ENCODE results near the gene AP5S1. TPM values are rescaled to one million over a fixed set of nuclear protein-coding genes. Genes with fewer than 3 reads are reported as not detected.

Gene AP5S1
- total and polyA plus RNA-seq, 2 of the 13 experiments (the other 11 are each of a cell fraction or from before 2014, with no cell fraction given): 7.9 to 23.2 TPM

DNA sequence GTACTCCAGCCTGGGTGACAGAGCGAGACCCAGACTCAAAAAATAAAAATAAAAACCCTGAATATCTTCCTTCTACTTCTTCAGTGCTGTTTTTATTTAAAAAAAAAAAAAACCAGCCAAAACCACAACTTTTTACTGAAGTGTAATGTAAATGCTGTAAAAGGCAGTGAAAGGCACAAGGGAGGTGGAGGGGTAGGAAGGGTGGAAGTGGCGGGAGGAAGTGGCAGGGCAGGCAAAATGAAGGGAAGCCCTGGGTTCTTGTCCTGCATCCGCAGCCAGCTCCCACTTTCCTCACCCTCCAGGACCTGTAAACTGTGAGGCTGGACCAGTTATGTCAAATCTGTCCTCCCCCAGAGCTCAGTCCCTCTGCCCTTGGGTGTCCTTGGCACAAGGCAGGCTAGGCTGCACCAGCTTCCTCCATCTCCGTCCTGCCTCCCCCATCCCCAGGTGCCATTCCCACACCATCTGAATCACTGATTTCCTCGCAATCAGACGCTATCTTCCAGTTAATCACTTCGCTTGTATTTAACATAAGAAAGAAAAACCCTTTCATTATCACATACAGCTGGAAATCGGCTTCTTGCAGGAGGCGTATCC, 55.1 kb downstream of the AP5S1 start:
- Histone ChIP-seq H3K4me3 (replicated peaks in 1 of 3; ENCODE audit: insufficient read depth in 1 of 3, low read depth in 2 of 3, low read length in 3 of 3) (no peak overlapping the region), H3K9ac (ENCODE audit: insufficient read depth, low read depth, low read length) (no peak overlapping the region), H2AFZ (ENCODE audit: low read length) (no peak overlapping the region), H3K9me3 (ENCODE audit: low read length) (no peaks in the 10 kb centered on the region), H3K79me2 (ENCODE audit: insufficient read depth, low read length) (no peaks in the 10 kb centered on the region), H3K36me3 (replicated peaks in 1 of 2; ENCODE audit: control insufficient read depth in 1 of 2, insufficient read depth in 2 of 2, low read length in 2 of 2) (peaks cover 3 to 19% of the 10 kb centered on the region in 2 experiments; a peak in 4 of 5 replicates), H3K27me3 (ENCODE audit: control insufficient read depth in 1 of 2, insufficient read depth in 2 of 2, low read length in 2 of 2) (no peaks in the 10 kb centered on the region), H4K20me1 (ENCODE audit: insufficient read depth, low read length) (no peaks in the 10 kb centered on the region), H3K4me1 (ENCODE audit: insufficient read depth, low read length) (peaks cover 12% of the 10 kb centered on the region), H3K27ac (ENCODE audit: extremely low read length, insufficient read depth, low read length) (no peak overlapping the region), H3K4me2 (ENCODE audit: low read depth, low read length) (no peak overlapping the region)
- intact Hi-C loops (cut with micrococcal nuclease; ENCODE audit: unreplicated experiment) (no loop called here), in situ Hi-C loops (cut with HindIII; ENCODE audit: extremely low pct_ligation_motif_present, low pct_unique_long_range_greater_than_20kb) (no loop called here)
- ChIA-PET POLR2A (interaction anchor here (0.6 to 0.9 kb wide), 4 partner anchors 10 to 347 kb away, joined by 3 to 4 read pairs (median 3); partner anchors contain the start of gene AP5S1), CTCF (ENCODE audit: low intra/inter-chr PET ratio, low total read pairs) (no interaction called here)
- BruUV-seq (replicated peaks): no TSS peak
- no peak for DNase-seq (ENCODE audit: low spot score)
- no peak for FAIRE-seq
- WGBS (ENCODE audit: low lambda C conversion rate): 97% methylated on average over 9 of the region's 9 CpGs
- ATAC-seq: no peak
- TF ChIP-seq POLR2G (IDR thresholded peaks at IDR 0.05; ENCODE audit: low read depth, low read length): 0 out of 2 replicates have a peak, but pooled peaks have one; percentile 39
- TF ChIP-seq POLR2AphosphoS2 (IDR thresholded peaks at IDR 0.05; ENCODE audit: low read depth, low read length): no peak; the same call in 1 of the 2 replicates
- TF ChIP-seq ZNF672 (CRISPR knock-in tag; IDR thresholded peaks at IDR 0.05): no peak
- TF ChIP-seq ZNF878 (CRISPR knock-in tag; IDR thresholded peaks at IDR 0.05): no peak
- TF ChIP-seq, protein P1, sequence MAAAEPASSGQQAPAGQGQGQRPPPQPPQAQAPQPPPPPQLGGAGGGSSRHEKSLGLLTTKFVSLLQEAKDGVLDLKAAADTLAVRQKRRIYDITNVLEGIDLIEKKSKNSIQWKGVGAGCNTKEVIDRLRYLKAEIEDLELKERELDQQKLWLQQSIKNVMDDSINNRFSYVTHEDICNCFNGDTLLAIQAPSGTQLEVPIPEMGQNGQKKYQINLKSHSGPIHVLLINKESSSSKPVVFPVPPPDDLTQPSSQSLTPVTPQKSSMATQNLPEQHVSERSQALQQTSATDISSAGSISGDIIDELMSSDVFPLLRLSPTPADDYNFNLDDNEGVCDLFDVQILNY (CRISPR knock-in tag; conservative IDR thresholded peaks at IDR 0.05): no peak
- peak; percentile 7; the same call in 1 of the 2 replicates for TF ChIP-seq POLR2AphosphoS5 (IDR thresholded peaks at IDR 0.05; ENCODE audit: low read depth, low read length)
- TF ChIP-seq, protein P2, sequence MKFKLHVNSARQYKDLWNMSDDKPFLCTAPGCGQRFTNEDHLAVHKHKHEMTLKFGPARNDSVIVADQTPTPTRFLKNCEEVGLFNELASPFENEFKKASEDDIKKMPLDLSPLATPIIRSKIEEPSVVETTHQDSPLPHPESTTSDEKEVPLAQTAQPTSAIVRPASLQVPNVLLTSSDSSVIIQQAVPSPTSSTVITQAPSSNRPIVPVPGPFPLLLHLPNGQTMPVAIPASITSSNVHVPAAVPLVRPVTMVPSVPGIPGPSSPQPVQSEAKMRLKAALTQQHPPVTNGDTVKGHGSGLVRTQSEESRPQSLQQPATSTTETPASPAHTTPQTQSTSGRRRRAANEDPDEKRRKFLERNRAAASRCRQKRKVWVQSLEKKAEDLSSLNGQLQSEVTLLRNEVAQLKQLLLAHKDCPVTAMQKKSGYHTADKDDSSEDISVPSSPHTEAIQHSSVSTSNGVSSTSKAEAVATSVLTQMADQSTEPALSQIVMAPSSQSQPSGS (CRISPR knock-in tag; IDR thresholded peaks at IDR 0.05): no peak
- no peak for TF ChIP-seq ZNF383 (CRISPR knock-in tag; IDR thresholded peaks at IDR 0.05; ENCODE audit: borderline replicate concordance)
- TF ChIP-seq RCOR2 (CRISPR knock-in tag; IDR thresholded peaks at IDR 0.05): no peak
- no peak for TF ChIP-seq MAFK (conservative IDR thresholded peaks at IDR 0.05 in 1 of 2, IDR thresholded peaks at IDR 0.05 in 1 of 2; ENCODE audit: low read length in 2 of 2)
- TF ChIP-seq HOXA5 (CRISPR knock-in tag; IDR thresholded peaks at IDR 0.05): no peak
- peak in 1 of 2 experiments; percentile 21; a peak in 1 of 4 replicates for TF ChIP-seq POLR2A (IDR thresholded peaks at IDR 0.05; ENCODE audit: insufficient read depth in 1 of 2, low read depth in 2 of 2, low read length in 2 of 2)
- TF ChIP-seq MED8 (CRISPR knock-in tag; IDR thresholded peaks at IDR 0.05; ENCODE audit: insufficient replicate concordance): peak; percentile 49
- no peak for TF ChIP-seq ZNF430 (CRISPR knock-in tag; IDR thresholded peaks at IDR 0.05)
- no peak for TF ChIP-seq NRL (CRISPR knock-in tag; IDR thresholded peaks at IDR 0.05; ENCODE audit: borderline replicate concordance)
- TF ChIP-seq AGO2 (optimal IDR thresholded peaks at IDR 0.05; ENCODE audit: low read depth, low read length): peak; percentile 70
- TF ChIP-seq ZFAT (CRISPR knock-in tag; conservative IDR thresholded peaks at IDR 0.05): no peak
- TF ChIP-seq, protein P3, sequence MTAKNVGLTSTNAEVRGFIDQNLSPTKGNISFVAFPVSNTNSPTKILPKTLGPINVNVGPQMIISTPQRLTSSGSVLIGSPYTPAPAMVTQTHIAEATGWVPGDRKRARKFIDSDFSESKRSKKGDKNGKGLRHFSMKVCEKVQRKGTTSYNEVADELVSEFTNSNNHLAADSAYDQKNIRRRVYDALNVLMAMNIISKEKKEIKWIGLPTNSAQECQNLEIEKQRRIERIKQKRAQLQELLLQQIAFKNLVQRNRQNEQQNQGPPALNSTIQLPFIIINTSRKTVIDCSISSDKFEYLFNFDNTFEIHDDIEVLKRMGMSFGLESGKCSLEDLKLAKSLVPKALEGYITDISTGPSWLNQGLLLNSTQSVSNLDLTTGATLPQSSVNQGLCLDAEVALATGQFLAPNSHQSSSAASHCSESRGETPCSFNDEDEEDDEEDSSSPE (CRISPR knock-in tag; IDR thresholded peaks at IDR 0.05): no peak
- 0 out of 2 replicates have a peak, but pooled peaks have one; percentile 37 for TF ChIP-seq HIVEP1 (CRISPR knock-in tag; IDR thresholded peaks at IDR 0.05)
- TF ChIP-seq, protein P4, sequence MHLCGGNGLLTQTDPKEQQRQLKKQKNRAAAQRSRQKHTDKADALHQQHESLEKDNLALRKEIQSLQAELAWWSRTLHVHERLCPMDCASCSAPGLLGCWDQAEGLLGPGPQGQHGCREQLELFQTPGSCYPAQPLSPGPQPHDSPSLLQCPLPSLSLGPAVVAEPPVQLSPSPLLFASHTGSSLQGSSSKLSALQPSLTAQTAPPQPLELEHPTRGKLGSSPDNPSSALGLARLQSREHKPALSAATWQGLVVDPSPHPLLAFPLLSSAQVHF (CRISPR knock-in tag; IDR thresholded peaks at IDR 0.05): no peak
- peak; percentile 80 for TF ChIP-seq RBM22 (optimal IDR thresholded peaks at IDR 0.05; ENCODE audit: low read length)
- 0 out of 2 replicates have a peak, but pooled peaks have one; percentile 20 for TF ChIP-seq ZC3H13 (CRISPR knock-in tag; IDR thresholded peaks at IDR 0.05)

Measured in HepG2 (cell line).